T1000 (cell line): ENCODE data around the gene PLXNB1.

ENCODE experiments used
- DNase-seq: peaks from one replicate; lab custom pipeline; 2025; ENCODE audit warnings: mixed read lengths; lab: John Stamatoyannopoulos, UW

PLXNB1 gene

DNA sequence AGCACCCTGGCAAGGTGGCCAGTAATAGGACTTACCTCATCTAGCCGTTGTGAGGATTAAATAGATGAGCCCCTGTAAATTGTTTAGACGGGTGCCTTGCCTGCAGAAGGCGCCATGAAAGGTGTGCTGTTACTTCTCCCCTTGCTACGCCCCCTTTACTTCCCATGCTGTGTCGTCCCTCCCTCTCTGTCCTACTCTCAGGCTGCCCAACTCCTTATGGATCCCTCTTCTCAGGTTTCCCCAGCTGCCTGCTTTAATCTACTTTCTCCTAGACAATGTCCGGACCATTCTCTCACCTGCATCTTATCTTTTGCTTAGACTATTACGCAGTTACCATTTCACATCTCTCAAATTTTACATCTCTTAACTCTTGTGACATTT is 59.6 kb downstream of the PLXNB1 start:
- DNase-seq: no peak

DNA sequence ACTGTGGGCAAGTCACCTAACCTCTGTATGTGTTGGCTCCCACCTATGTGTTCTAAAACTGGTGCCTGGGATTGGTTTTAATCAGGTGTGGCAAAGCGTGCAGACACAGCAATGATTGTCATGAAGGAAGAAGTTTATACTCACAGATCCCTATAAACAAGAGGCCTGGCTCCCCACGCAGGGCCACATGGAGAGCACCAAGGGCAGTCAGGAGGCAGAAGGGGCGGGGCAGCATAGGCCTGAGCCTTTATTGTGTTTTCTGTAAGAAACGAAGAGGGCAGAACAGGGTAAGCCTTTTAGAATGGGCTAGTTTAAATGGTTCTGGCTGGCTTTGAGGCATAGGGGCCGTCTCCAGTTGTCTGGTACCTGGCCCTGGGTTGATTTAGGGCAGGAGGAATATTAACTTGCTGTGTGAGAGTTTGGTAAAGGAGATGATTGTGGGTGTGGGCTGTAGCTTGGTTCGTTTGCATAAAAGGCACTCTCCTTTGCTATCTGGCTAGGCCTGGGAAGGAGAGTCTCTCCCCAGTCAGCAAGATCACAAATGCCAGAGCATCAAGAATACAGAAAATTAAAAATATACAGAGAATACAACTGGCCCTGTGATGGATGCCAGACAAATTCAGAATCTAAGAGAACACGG is 60.1 kb downstream of the PLXNB1 start:
- no peak for DNase-seq

DNA sequence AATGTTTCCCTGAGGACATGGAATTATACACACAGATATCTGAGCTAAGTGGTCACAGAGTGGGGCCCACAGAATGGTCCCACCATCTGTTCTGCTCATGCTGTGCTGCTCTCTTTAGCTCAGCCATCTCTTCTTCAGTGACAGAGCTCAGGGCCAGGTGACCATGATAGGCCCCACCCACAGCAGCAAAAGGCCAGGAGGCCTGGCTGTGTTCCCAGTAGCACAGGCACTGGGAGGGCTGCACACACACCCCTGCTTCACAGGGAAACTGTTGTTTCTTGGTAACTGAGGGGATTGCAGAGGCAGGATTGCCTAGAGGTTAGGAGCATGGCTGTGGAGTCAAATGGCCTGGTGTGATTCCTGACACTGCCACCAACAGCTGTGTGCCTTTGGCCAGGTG is 62.7 kb downstream of the PLXNB1 start:
- DNase-seq: no peak

DNA sequence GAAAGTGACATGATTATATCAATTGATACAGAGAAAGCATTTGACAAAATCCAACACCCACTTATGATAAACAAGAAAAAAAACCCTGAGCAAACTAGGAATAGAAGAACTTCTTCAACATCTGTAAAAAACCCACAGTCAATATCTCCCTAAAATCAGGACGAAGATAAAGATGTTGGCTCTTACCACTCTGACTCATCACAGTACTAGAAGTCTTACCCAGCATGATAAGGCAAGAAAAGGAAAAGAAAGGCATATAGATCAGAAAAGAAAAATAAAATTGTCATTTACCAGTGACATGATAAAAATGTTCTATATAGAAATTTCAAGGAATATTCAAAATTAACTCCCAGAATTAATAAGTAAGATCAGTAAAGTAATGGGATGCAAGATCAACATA is 65.0 kb downstream of the PLXNB1 start:
- DNase-seq: no peak

DNA sequence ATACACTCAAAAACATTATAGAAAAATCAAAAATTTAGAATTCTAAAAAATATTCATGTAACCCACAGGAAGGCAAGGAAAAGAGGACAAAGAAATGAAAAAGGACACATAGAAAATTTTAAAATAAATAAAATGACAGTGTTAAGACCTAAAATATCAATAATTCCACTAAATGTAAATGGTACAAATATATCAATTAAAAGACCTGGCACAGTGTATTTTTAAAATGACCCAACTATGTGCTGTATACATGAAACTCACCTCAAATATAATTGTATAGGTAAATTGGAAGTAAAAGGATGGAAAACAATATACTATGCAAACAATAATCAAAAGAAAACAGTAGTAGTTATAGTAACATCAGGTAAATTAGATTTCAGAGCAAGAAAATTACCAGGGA is 68.0 kb downstream of the PLXNB1 start:
- DNase-seq: no peak

DNA sequence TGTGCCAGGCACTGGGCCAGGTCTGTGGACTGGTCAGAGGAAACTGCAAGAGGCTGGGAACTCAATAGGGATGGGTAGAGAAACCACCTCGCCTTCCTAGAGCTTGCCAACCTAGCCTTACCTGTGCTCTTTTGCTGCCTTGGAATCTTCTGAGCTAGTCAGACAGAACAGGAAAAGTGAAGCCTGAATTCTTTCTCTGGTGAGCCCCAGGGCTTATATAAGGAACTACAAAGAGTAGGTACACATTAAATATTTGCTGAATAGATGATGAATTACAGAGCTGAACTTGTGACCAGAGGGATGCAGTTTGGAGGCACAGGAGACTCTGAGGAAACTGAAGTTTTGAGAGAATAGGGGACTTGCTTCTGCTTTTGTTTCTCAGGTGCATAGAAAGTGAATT is 73.5 kb downstream of the PLXNB1 start:
- no peak for DNase-seq

DNA sequence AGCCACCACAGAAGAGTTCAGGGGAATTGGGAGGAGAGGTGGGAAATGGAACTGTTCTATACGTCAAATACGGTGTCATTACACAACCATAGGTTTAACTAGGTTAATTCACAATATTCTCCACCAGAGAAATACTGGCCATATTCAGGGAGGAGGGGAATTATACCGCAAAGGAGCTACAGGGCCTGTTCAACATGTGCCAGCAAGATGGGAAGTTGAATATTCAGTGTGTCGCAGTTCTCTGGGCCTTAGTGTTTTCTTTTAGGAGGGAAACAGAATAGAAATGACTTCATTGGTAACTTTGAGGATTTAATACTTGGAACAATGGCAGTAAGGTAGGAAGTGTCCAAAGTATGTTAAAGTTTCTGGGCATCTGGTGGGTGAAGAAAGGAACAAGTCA is 75.9 kb downstream of the PLXNB1 start:
- DNase-seq: no peak
